Spleen (tissue), 11 donors: ENCODE measurements around the gene RYK. TPM values are rescaled to one million over a fixed set of nuclear protein-coding genes. Genes with fewer than 3 reads are reported as not detected.

ENCODE experiments used
- DNase-seq: peaks from one replicate; pipeline ENCODE4 v3.0.0-alpha.2; 2020
- H3K27ac ChIP-seq, 8 donors: fragments of 200-600 bp; sonication (generic) in 7 of 8; 1 replicate in 4 of 8; 2 replicates in 4 of 8; pipeline versions ENCODE4 v1.5.0 to v1.8.0; 2016 to 2021; ENCODE audit warnings: inconsistent platforms in 4 of 8, mild to moderate bottlenecking in 4 of 8, moderate library complexity in 1 of 8
- H3K27me3 ChIP-seq, 7 donors: fragments of 200-600 bp; sonication (generic) in 6 of 7; replicated peaks in 1 of 7; 1 replicate in 4 of 7; 2 replicates in 3 of 7; pipeline versions ENCODE4 v1.5.0 to v1.8.0; 2016 to 2021; ENCODE audit warnings: inconsistent platforms in 3 of 7, mild to moderate bottlenecking in 1 of 7
- H3K36me3 ChIP-seq, 6 donors: fragments of 200-600 bp; sonication (generic) in 5 of 6; 1 replicate in 4 of 6; 2 replicates in 2 of 6; pipeline versions ENCODE4 v1.5.0 to v1.8.0; 2016 to 2021; ENCODE audit warnings: inconsistent platforms in 2 of 6
- H3K4me1 ChIP-seq, 6 donors: fragments of 200-600 bp; sonication (generic) in 5 of 6; 1 replicate in 3 of 6; 2 replicates in 3 of 6; pipeline versions ENCODE4 v1.5.0 to v1.8.0; 2016 to 2021; ENCODE audit warnings: inconsistent platforms in 3 of 6
- H3K4me3 ChIP-seq, 8 donors: fragments of 200-600 bp; sonication (generic) in 7 of 8; 1 replicate in 4 of 8; 2 replicates in 4 of 8; pipeline versions ENCODE4 v1.5.0 to v1.8.0; 2016 to 2021; ENCODE audit warnings: inconsistent platforms in 4 of 8, mild to moderate bottlenecking in 4 of 8, moderate library complexity in 2 of 8
- H3K9me3 ChIP-seq, 8 donors: fragments of 200-600 bp; sonication (generic) in 7 of 8; 1 replicate in 4 of 8; 2 replicates in 4 of 8; pipeline versions ENCODE4 v1.5.0 to v1.8.0; 2016 to 2021; ENCODE audit warnings: inconsistent platforms in 4 of 8
- CTCF ChIP-seq, 11 experiments: fragments of 200-600 bp in 7 of 11; fragments of 450-650 bp in 4 of 11; sonication (generic) in 4 of 11; IDR thresholded peaks in 8 of 11; conservative IDR thresholded peaks in 3 of 11; 1 replicate in 7 of 11; 2 replicates in 4 of 11; pipeline versions ENCODE4 v1.4.0 to v1.8.0; 2016 to 2021; ENCODE audit warnings: antibody characterized with exemption in 11 of 11, inconsistent platforms in 4 of 11, mild to moderate bottlenecking in 1 of 11
- POLR2A ChIP-seq, 3 donors: fragments of 450-650 bp; IDR thresholded peaks; one replicate each; pipeline ENCODE4 v1.5.1; 2017; ENCODE audit warnings: antibody characterized with exemption in 3 of 3, mild to moderate bottlenecking in 1 of 3
- POLR2AphosphoS5 ChIP-seq, 3 donors: sonication (generic); formaldehyde crosslinking; IDR thresholded peaks; one replicate each; pipeline ENCODE4 v1.5.1; 2017; ENCODE audit warnings: antibody characterized with exemption in 3 of 3
- whole genome bisulfite sequencing, 5 donors: extraction: QIAGEN DNeasy Blood & Tissue Kit in 3 of 5; methylation state at CpG; one replicate each; pipeline versions ENCODE4 v1.1.5 to v1.1.7; 2013 to 2018; 5-methylcytosine and 5-hydroxymethylcytosine counted together
- intact Hi-C: fragments of 100-400 bp; cut with DNase I; formaldehyde crosslinking; loops from one replicate; pipeline ENCODE4 v1.15.0; 2023; ENCODE audit warnings: low total_unique reads
- polyA plus RNA-seq, 3 donors: library from polyadenylated mRNA; stranded (reverse); fragments of 200-250 nt; gene quantifications; one replicate each; pipeline ENCODE4 v1.2.1, GENCODE V29; 2013
- total RNA-seq, 7 donors: library from RNA; depleted of rRNA in 3 of 7; stranded (reverse); fragments of >200 nt in 3 of 7; fragmentation: NEBNext Ultra II Directional in 4 of 7; extraction: Animal tissue kit (Norgen Biotek cat#: 25700) in 4 of 7; gene quantifications; one replicate each; pipeline versions ENCODE4 v1.1.0 to v1.2.1, GENCODE V29; 2016 to 2021
- donor health status: healthy with polysubstance abuse.
- donor health status: DM: no; HTN: no; CAD: no; lungs with moderate emphysema.
- donor health status: DM: no; HTN: no; CAD: no.
- donor health status: Bipolar disorder and iron deficiency.
- donor health status: healthy.
- donor health status: DM: no; HTN: no; CAD: no.
- donor health status: DM: yes; HTN: yes; CAD: no.

RYK gene
- total and polyA plus RNA-seq, 10 donors: 18.9 to 108 (median 50.9) TPM

GRCh38 chr3:134126153-134126552 lies 124.5 kb downstream of the RYK start:
- WGBS, 5 donors: 31 to 62% (median 41%) methylated on average over 1 of the region's 1 CpG

DNA sequence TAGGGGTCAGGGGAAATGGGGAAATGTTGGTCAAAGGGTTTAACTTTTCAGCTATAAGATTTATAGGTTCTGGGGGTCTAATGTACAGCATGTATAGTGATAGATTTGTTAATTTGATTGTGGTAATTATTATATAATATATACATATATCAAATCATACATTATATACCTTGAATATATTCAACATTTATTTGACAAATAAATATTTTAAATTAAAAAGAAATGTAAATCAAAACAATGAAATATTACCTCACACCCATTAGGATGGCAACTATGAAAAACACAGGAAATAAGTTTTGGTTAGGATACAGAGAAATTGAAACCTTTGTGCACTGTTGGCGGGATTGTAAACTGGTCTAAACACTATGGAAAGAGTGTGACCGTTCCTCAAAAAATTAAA lies 135.9 kb downstream of the RYK start:
- DNase-seq: no peak
- no peak overlapping the region for H3K4me3 ChIP-seq
- WGBS, 5 donors: 94 to 99% (median 97%) methylated on average over 2 of the region's 2 CpGs
- H3K4me1 ChIP-seq: no peaks in the 10 kb centered on the region
- H3K27ac ChIP-seq: no peak overlapping the region
- H3K27me3 ChIP-seq: no peaks in the 10 kb centered on the region
- intact Hi-C loops: no loop called here
- no peak for TF ChIP-seq POLR2AphosphoS5 (IDR thresholded peaks at IDR 0.05)
- TF ChIP-seq POLR2A (IDR thresholded peaks at IDR 0.05): no peak
- no peak for TF ChIP-seq CTCF (IDR thresholded peaks at IDR 0.05 in 8 of 11, conservative IDR thresholded peaks at IDR 0.05 in 3 of 11)
- H3K36me3 ChIP-seq: no peaks in the 10 kb centered on the region
- H3K9me3 ChIP-seq: peaks cover 2 to 34% (median 24%) of the 10 kb centered on the region in 8 donors

More at GRCh38 chr3:134126153-134126552, 124.5 kb downstream of the RYK start:
- no peak for DNase-seq
- H3K9me3 ChIP-seq: peaks cover 0 to 47% (median 32%) of the 10 kb centered on the region in 8 donors
- H3K36me3 ChIP-seq: peaks cover 0 to 14% (median 0%) of the 10 kb centered on the region in 6 donors
- H3K27me3 ChIP-seq: no peaks in the 10 kb centered on the region
- H3K4me3 ChIP-seq: no peak overlapping the region
- TF ChIP-seq POLR2A (IDR thresholded peaks at IDR 0.05) (no peak), CTCF (IDR thresholded peaks at IDR 0.05 in 8 of 11, conservative IDR thresholded peaks at IDR 0.05 in 3 of 11) (no peak), POLR2AphosphoS5 (IDR thresholded peaks at IDR 0.05) (no peak)
- H3K4me1 ChIP-seq: peaks cover 0 to 8% (median 2%) of the 10 kb centered on the region in 6 donors
- no peak overlapping the region for H3K27ac ChIP-seq
- intact Hi-C loops: no loop called here

DNA sequence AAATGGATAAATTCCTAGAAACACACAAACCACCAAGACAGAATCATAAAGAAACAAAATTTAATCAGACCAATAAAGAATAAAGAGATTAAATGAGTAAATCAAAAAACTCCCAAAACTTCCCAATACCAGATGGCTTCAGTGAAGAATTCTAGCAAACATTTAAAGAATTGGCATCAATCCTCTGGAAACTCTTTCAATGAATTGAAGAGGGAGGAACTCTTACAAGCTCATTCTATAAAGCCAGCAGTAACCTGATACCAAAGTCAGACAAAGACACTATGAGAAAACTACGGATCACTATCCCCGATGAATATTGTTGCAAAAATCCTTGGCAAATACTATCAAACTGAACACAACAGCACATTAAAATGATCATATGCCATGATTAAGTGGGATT lies 139.0 kb downstream of the RYK start:
- Histone ChIP-seq H3K4me3 (no peak overlapping the region), H3K4me1 (peaks cover 0 to 8% (median 0%) of the 10 kb centered on the region in 6 donors), H3K27me3 (no peaks in the 10 kb centered on the region), H3K36me3 (no peaks in the 10 kb centered on the region), H3K9me3 (peaks cover 0 to 8% (median 0%) of the 10 kb centered on the region in 8 donors), H3K27ac (no peak overlapping the region)
- intact Hi-C loops: no loop called here
- DNase-seq: no peak
- TF ChIP-seq CTCF (IDR thresholded peaks at IDR 0.05 in 8 of 11, conservative IDR thresholded peaks at IDR 0.05 in 3 of 11) (no peak), POLR2A (IDR thresholded peaks at IDR 0.05) (no peak), POLR2AphosphoS5 (IDR thresholded peaks at IDR 0.05) (no peak)
- WGBS, 5 donors: 42 to 90% (median 77%) methylated on average over 2 of the region's 2 CpGs

DNA sequence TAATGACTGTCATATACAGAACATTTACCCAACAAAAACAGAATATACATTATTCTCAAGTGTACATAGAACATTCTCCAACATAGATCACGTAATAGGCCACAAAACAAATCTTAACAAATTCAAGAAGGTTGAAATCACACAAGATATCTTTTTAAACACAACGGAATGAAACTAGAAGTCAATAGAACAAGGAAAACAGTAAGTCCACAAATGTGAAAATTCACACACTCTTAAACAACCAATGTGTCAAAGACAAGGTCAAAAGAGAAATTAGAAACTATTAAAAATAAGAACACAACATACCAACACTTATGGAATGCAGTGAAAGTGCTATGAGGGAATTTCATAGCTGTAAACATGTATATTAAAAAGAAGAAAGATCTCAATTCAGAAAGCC lies 139.7 kb downstream of the RYK start:
- Histone ChIP-seq H3K4me3 (no peak overlapping the region), H3K27ac (no peak overlapping the region), H3K9me3 (peaks cover 0 to 7% (median 0%) of the 10 kb centered on the region in 8 donors), H3K4me1 (peaks cover 0 to 12% (median 0%) of the 10 kb centered on the region in 6 donors), H3K36me3 (no peaks in the 10 kb centered on the region), H3K27me3 (no peaks in the 10 kb centered on the region)
- WGBS, 5 donors: 83 to 92% (median 88%) methylated on average over 2 of the region's 2 CpGs
- intact Hi-C loops: no loop called here
- TF ChIP-seq CTCF (IDR thresholded peaks at IDR 0.05 in 8 of 11, conservative IDR thresholded peaks at IDR 0.05 in 3 of 11) (no peak), POLR2AphosphoS5 (IDR thresholded peaks at IDR 0.05) (no peak), POLR2A (IDR thresholded peaks at IDR 0.05) (no peak)
- no peak for DNase-seq

Other genes with a start within 250 kb of the RYK start
- gene SLCO2A1, start 220.9 kb downstream of the RYK start, total RNA-seq: 100 to 1,000 TPM in 1 of 7 donors, 10 to 100 TPM in 6; 18.2 to 118 (median 46.4) TPM
- gene SLCO2A1, start 220.9 kb downstream of the RYK start, polyA plus RNA-seq: 1 to 10 TPM; 4.8 to 6.7 (median 5.4) TPM
- gene AMOTL2, start 123.6 kb upstream of the RYK start, total RNA-seq: 10 to 100 TPM; 27.5 to 83.4 (median 53.1) TPM
- 10 to 100 TPM in 1 of 3 donors, 1 to 10 TPM in 2; 3.8 to 15.7 (median 6.0) TPM for gene AMOTL2, start 123.6 kb upstream of the RYK start, polyA plus RNA-seq
- 10 to 100 TPM; 31.1 to 64.8 (median 49.4) TPM for gene ANAPC13, start 235.1 kb upstream of the RYK start, total RNA-seq
- gene ANAPC13, start 235.1 kb upstream of the RYK start, polyA plus RNA-seq: 10 to 100 TPM; 46.4 to 63.8 (median 62.4) TPM
- gene CEP63, start 235.2 kb upstream of the RYK start, total RNA-seq: 10 to 100 TPM; 27.0 to 37.0 (median 29.7) TPM
- gene CEP63, start 235.2 kb upstream of the RYK start, polyA plus RNA-seq: 10 to 100 TPM; 13.4 to 16.5 (median 15.2) TPM